ENCODE data around the gene NTM. TPM values are rescaled to one million over a fixed set of nuclear protein-coding genes. Genes with fewer than 3 reads are reported as not detected.

Gene NTM
- total RNA-seq, 3 donors from 2014 or later, result 0.66 to 9.0 (median 1.0) TPM

DNA sequence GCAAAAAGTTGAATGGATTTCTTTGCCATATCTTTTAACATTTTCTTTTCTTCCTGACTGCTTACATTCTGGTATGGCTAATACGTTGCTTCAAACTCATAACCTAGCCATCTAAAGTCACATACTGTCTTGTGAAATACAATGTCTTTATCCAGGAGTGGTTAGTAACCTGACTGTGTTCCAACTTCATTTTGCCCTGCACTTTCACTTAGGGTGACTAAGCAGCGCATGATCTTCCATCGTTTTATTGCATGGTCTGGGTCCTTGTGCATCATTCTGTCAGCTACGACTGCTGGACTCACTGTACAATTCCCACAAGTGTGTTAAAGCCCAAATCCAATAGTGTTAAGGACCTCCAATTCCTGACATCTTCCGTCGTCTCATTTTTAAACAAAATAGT is 403.2 kb downstream of the NTM start:
- TF ChIP-seq POLR2A (IDR thresholded peaks at IDR 0.05) (no peak), POLR2AphosphoS5 (IDR thresholded peaks at IDR 0.05) (no peak)
- TF ChIP-seq, protein P1, sequence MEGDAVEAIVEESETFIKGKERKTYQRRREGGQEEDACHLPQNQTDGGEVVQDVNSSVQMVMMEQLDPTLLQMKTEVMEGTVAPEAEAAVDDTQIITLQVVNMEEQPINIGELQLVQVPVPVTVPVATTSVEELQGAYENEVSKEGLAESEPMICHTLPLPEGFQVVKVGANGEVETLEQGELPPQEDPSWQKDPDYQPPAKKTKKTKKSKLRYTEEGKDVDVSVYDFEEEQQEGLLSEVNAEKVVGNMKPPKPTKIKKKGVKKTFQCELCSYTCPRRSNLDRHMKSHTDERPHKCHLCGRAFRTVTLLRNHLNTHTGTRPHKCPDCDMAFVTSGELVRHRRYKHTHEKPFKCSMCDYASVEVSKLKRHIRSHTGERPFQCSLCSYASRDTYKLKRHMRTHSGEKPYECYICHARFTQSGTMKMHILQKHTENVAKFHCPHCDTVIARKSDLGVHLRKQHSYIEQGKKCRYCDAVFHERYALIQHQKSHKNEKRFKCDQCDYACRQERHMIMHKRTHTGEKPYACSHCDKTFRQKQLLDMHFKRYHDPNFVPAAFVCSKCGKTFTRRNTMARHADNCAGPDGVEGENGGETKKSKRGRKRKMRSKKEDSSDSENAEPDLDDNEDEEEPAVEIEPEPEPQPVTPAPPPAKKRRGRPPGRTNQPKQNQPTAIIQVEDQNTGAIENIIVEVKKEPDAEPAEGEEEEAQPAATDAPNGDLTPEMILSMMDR (IDR thresholded peaks at IDR 0.05), result no peak
- no peaks in the 10 kb centered on the region for H3K36me3 ChIP-seq
- no peaks in the 10 kb centered on the region for H3K9me3 ChIP-seq
- peaks cover 0 to 10% of the 10 kb centered on the region in 2 donors for H3K27me3 ChIP-seq
- H3K4me3 ChIP-seq, result no peak overlapping the region
- DNase-seq (ENCODE audit: low spot score in 2 of 2), result no peak
- H3K27ac ChIP-seq, result no peak overlapping the region
- intact Hi-C loops (cut with DNase I; ENCODE audit: low total_unique reads), result no loop called here
- H3K4me1 ChIP-seq, result no peaks in the 10 kb centered on the region

DNA sequence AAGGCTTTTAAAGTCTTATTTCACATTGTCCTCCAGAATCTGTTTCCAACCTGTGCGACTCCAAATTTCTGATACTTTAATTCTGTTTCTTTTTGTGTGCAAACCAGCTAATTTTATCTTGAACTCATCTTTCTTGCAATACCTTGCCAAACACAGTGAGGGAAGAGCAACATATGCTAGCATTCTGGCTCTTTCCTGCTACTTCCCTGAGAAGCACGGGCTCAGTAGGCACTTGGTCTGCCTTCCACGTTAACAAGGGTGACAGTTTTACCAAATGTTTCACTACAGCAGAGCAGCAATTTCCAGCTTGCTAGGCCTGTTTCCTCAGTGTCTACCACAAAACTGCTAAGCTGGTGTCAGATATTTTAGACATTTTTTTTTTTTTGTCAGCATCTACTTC is 405.8 kb downstream of the NTM start:
- no peaks in the 10 kb centered on the region for H3K9me3 ChIP-seq
- no peaks in the 10 kb centered on the region for H3K4me1 ChIP-seq
- no peaks in the 10 kb centered on the region for H3K36me3 ChIP-seq
- intact Hi-C loops (cut with DNase I; ENCODE audit: low total_unique reads), result no loop called here
- no peak for DNase-seq (ENCODE audit: low spot score in 2 of 2)
- no peak for TF ChIP-seq POLR2A (IDR thresholded peaks at IDR 0.05)
- TF ChIP-seq POLR2AphosphoS5 (IDR thresholded peaks at IDR 0.05), result no peak
- TF ChIP-seq, protein P1 (IDR thresholded peaks at IDR 0.05), result no peak
- peaks cover 0 to 16% of the 10 kb centered on the region in 2 donors for H3K27me3 ChIP-seq
- H3K4me3 ChIP-seq, result no peak overlapping the region
- H3K27ac ChIP-seq, result no peak overlapping the region

DNA sequence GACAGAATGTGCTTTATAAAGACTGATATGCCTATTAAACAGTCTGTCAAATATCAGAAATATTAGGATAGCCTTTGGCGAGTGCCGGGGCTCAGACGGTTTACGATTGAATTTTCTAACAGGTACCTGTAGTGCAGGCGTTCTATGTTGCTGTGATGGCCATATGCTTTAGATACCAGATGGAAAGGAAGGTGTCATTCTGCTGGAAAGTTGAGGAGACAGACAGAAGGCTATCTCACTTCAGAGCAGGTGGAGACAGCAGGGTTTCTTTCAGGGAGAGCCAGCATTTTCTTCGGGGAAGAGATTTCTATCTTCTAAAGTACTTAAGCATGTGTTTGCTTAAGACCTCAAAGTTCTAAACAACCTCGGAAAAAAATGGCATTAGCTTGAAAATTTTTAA is 415.4 kb downstream of the NTM start:
- DNase-seq (ENCODE audit: low spot score in 2 of 2), result no peak
- Histone ChIP-seq H3K4me1 (no peaks in the 10 kb centered on the region), H3K36me3 (no peaks in the 10 kb centered on the region), H3K27me3 (peaks cover 0 to 2% of the 10 kb centered on the region in 2 donors), H3K27ac (no peak overlapping the region), H3K9me3 (no peaks in the 10 kb centered on the region), H3K4me3 (no peak overlapping the region)
- intact Hi-C loops (cut with DNase I; ENCODE audit: low total_unique reads), result no loop called here
- TF ChIP-seq, protein P1 (IDR thresholded peaks at IDR 0.05), result no peak
- no peak for TF ChIP-seq POLR2AphosphoS5 (IDR thresholded peaks at IDR 0.05)
- TF ChIP-seq POLR2A (IDR thresholded peaks at IDR 0.05), result no peak

DNA sequence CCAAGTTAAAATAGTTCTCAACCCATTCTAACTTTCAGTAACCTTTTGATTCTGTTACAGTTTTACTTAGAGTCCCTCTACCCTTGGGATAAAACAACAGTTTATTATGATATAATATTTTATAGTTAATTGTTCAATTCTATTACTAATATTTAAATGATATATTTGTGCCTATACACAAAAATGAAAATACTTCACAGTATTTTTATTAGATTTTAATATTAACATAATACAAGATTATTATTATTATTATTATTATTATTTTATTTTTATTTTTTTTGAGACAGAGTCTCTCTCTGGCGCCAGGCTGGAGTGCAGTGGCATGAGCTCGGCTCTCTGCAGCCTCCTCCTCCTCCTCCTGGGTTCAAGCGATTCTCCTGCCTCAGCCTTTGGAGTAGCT is 416.7 kb downstream of the NTM start:
- H3K4me3 ChIP-seq, result no peak overlapping the region
- H3K27me3 ChIP-seq, result no peaks in the 10 kb centered on the region
- no peaks in the 10 kb centered on the region for H3K4me1 ChIP-seq
- H3K27ac ChIP-seq, result no peak overlapping the region
- TF ChIP-seq, protein P1 (IDR thresholded peaks at IDR 0.05), result no peak
- TF ChIP-seq POLR2AphosphoS5 (IDR thresholded peaks at IDR 0.05), result no peak
- TF ChIP-seq POLR2A (IDR thresholded peaks at IDR 0.05), result no peak
- intact Hi-C loops (cut with DNase I; ENCODE audit: low total_unique reads), result no loop called here
- no peak for DNase-seq (ENCODE audit: low spot score in 2 of 2)
- no peaks in the 10 kb centered on the region for H3K9me3 ChIP-seq
- H3K36me3 ChIP-seq, result no peaks in the 10 kb centered on the region

DNA sequence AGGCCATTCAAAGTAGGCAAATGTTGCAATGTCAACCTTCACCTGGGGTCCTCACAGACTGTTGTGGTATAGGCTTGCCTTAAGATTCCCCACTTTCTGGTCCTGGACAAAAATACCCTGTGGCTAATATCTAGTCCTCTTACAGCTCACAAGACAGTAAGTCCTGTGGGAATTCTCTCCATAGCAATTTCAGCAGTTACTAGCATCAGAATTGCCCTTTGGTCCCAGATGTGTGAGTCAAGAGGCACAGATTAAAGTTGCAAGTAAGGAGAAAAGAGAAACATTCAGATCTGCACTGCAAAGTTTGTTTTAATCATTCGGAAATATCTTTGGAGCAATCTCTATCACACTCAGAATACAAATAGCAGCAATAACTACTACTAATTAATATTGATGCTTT is 420.2 kb downstream of the NTM start:
- no peak overlapping the region for H3K27ac ChIP-seq
- no peaks in the 10 kb centered on the region for H3K27me3 ChIP-seq
- H3K4me3 ChIP-seq, result no peak overlapping the region
- intact Hi-C loops (cut with DNase I; ENCODE audit: low total_unique reads), result no loop called here
- H3K4me1 ChIP-seq, result no peaks in the 10 kb centered on the region
- DNase-seq (ENCODE audit: low spot score in 2 of 2), result no peak
- no peaks in the 10 kb centered on the region for H3K36me3 ChIP-seq
- TF ChIP-seq POLR2A (IDR thresholded peaks at IDR 0.05) (no peak), POLR2AphosphoS5 (IDR thresholded peaks at IDR 0.05) (no peak)
- TF ChIP-seq, protein P1 (IDR thresholded peaks at IDR 0.05), result no peak
- no peaks in the 10 kb centered on the region for H3K9me3 ChIP-seq

Data from breast epithelium (tissue), 4 donors.